Limb (tissue), 2 donors: Measurements from ENCODE around the gene FBN2.
A peak's percentile ranks its signal among the peaks of the same experiment; 100 is the strongest.

Source experiments
- DNase-seq, 2 donors: peaks; one replicate each; pipeline ENCODE4 v3.0.0-alpha.2; 2016; ENCODE audit errors: extremely low spot score in 2 of 2

The FBN2 gene

GRCh38 chr5:128318691-128319090 is 219.4 kb downstream of the FBN2 start:
- no peak for DNase-seq

- DNase-seq = no peak
These were observed 220.6 kb downstream of the FBN2 start for GRCh38 chr5:128317481-128317880.

GRCh38 chr5:128315671-128316070 is 222.4 kb downstream of the FBN2 start:
- DNase-seq = no peak

GRCh38 chr5:128305341-128305740 is 232.7 kb downstream of the FBN2 start:
- no peak for DNase-seq

- DNase-seq = no peak
These were observed 233.3 kb downstream of the FBN2 start for GRCh38 chr5:128304791-128305190.

- DNase-seq = peak in 1 of 2 donors; percentile 49
These were observed 234.0 kb downstream of the FBN2 start for GRCh38 chr5:128304088-128304487.

GRCh38 chr5:128303593-128303992 is 234.5 kb downstream of the FBN2 start:
- no peak for DNase-seq

- DNase-seq = no peak
These were observed 237.9 kb downstream of the FBN2 start for GRCh38 chr5:128300181-128300580.

- no peak for DNase-seq
These were observed 247.7 kb downstream of the FBN2 start for GRCh38 chr5:128290152-128290858.

GRCh38 chr5:128287740-128288139 is 250.3 kb downstream of the FBN2 start:
- no peak for DNase-seq

GRCh38 chr5:128284236-128284635 is 253.8 kb downstream of the FBN2 start:
- DNase-seq = no peak

GRCh38 chr5:128279345-128279744 is 258.7 kb downstream of the FBN2 start:
- no peak for DNase-seq

GRCh38 chr5:128276537-128277216 is 261.4 kb downstream of the FBN2 start:
- no peak for DNase-seq

- DNase-seq = no peak
These were observed 263.6 kb downstream of the FBN2 start for GRCh38 chr5:128274441-128274840.

- DNase-seq = no peak
These were observed 264.3 kb downstream of the FBN2 start for GRCh38 chr5:128273736-128274135.

GRCh38 chr5:128271859-128272464 is 266.1 kb downstream of the FBN2 start:
- no peak for DNase-seq

GRCh38 chr5:128271071-128271470 is 267.0 kb downstream of the FBN2 start:
- no peak for DNase-seq

- DNase-seq = peak in 1 of 2 donors; percentile 50
These were observed 273.3 kb downstream of the FBN2 start for GRCh38 chr5:128264564-128265360.

GRCh38 chr5:128263357-128263756 is 274.7 kb downstream of the FBN2 start:
- DNase-seq = no peak

GRCh38 chr5:128262911-128263310 is 275.1 kb downstream of the FBN2 start:
- DNase-seq = no peak

- DNase-seq = no peak
These were observed 278.4 kb downstream of the FBN2 start for GRCh38 chr5:128259607-128260021.

GRCh38 chr5:128258372-128258771 is 279.7 kb downstream of the FBN2 start:
- no peak for DNase-seq
